ENCODE results near the gene UTP3. TPM values are rescaled to one million over a fixed set of nuclear protein-coding genes. Genes with fewer than 3 reads are reported as not detected.
A peak's percentile ranks its signal among the peaks of the same experiment; 100 is the strongest.
"Not testable (repeated sequence)": the region's sequence is repeated elsewhere in the genome, so short reads cannot be mapped to it uniquely, and the experiment has no call there.

The UTP3 gene
- total and polyA plus RNA-seq, 4 experiments from 2014 or later: 4.7 to 45.3 (median 30.2) TPM

DNA sequence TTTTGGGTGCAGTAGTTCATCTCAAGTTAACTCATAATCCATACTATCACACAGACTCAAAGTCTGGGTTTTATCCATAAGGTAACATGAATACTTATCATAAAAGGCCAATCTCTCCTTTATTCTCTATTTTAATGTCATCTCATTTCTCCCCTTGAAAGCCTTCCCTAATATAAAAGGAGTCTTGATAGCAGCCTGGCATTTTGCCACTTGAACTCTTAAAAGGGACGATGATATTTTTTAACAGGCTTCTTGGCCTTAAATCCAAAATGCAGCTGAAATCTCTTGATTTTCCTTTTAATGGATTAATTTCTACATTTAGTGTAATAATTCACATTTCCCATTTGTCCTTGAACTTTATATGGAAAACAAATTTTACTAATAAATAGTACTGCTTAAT is 13.6 kb upstream of the UTP3 start:
- Histone ChIP-seq H3K9me3 (ENCODE audit: control insufficient read depth in 1 of 2, low read length in 2 of 2) (no peaks in the 10 kb centered on the region), H3K4me3 (ENCODE audit: low read length in 2 of 2) (no peak overlapping the region), H3K36me3 (ENCODE audit: insufficient read depth, low read length) (no peaks in the 10 kb centered on the region), H3K27ac (ENCODE audit: low read depth, low read length) (no peak overlapping the region), H3K27me3 (ENCODE audit: insufficient read depth, low read length) (no peaks in the 10 kb centered on the region), H3K4me1 (ENCODE audit: insufficient read depth, low read length) (peaks cover 17% of the 10 kb centered on the region)
- Mint-ChIP-seq H3K4me1 (peaks cover 5 to 22% (median 8%) of the 10 kb centered on the region in 4 donors), H3K36me3 (no peaks in the 10 kb centered on the region), H3K27ac (no peak overlapping the region), H3K27me3 (peaks cover 6 to 12% of the 10 kb centered on the region in 2 donors), H3K9me3 (peaks cover 0 to 5% (median 0%) of the 10 kb centered on the region in 8 donors), H3K4me3 (no peak overlapping the region)
- ChIA-PET CTCF (ENCODE audit: partially characterized antibody) (no interaction called here), POLR2A (ENCODE audit: partially characterized antibody) (no interaction called here)
- intact Hi-C loops (cut with micrococcal nuclease): no loop called here
- DNase-seq: no peak

GRCh38 chr4:70676554-70677090 is 11.7 kb upstream of the UTP3 start:
- POLR2A ChIA-PET (ENCODE audit: partially characterized antibody): interaction anchor here (1.1 to 1.3 kb wide), 2 partner anchors 11 to 58 kb away, joined by 4 to 5 read pairs; no protein-coding TSS in a partner anchor
- H3K4me1 ChIP-seq (ENCODE audit: insufficient read depth, low read length): peaks cover 17% of the 10 kb centered on the region
- peak overlapping the region in 3 of 7 donors; percentile 44 to 77 (median 45) for H3K27ac Mint-ChIP-seq

GRCh38 chr4:70678383-70678999 is 9.8 kb upstream of the UTP3 start:
- H3K4me3 Mint-ChIP-seq: peak overlapping the region in 4 of 8 donors; percentile 0 to 60 (median 20)

More at GRCh38 chr4:70676554-70677090, 11.7 kb upstream of the UTP3 start:
- peaks cover 5 to 22% (median 8%) of the 10 kb centered on the region in 4 donors for H3K4me1 Mint-ChIP-seq
- DNase-seq: no peak
- H3K27me3 Mint-ChIP-seq: peaks cover 3 to 5% of the 10 kb centered on the region in 2 donors
- intact Hi-C loops (cut with micrococcal nuclease): no loop called here
- Histone ChIP-seq H3K4me3 (ENCODE audit: low read length in 2 of 2) (no peak overlapping the region), H3K36me3 (ENCODE audit: insufficient read depth, low read length) (no peaks in the 10 kb centered on the region), H3K9me3 (ENCODE audit: control insufficient read depth in 1 of 2, low read length in 2 of 2) (no peaks in the 10 kb centered on the region), H3K27me3 (ENCODE audit: insufficient read depth, low read length) (no peaks in the 10 kb centered on the region), H3K27ac (ENCODE audit: low read depth, low read length) (no peak overlapping the region)
- no peaks in the 10 kb centered on the region for H3K36me3 Mint-ChIP-seq
- peak overlapping the region in 1 of 8 donors; percentile 52 for H3K4me3 Mint-ChIP-seq
- CTCF ChIA-PET (ENCODE audit: partially characterized antibody): interaction anchor here (1.0 to 1.6 kb wide), 3 partner anchors 11 to 59 kb away, joined by 3 to 7 read pairs (median 3); no protein-coding TSS in a partner anchor
- peaks cover 0 to 2% (median 0%) of the 10 kb centered on the region in 8 donors for H3K9me3 Mint-ChIP-seq

DNA sequence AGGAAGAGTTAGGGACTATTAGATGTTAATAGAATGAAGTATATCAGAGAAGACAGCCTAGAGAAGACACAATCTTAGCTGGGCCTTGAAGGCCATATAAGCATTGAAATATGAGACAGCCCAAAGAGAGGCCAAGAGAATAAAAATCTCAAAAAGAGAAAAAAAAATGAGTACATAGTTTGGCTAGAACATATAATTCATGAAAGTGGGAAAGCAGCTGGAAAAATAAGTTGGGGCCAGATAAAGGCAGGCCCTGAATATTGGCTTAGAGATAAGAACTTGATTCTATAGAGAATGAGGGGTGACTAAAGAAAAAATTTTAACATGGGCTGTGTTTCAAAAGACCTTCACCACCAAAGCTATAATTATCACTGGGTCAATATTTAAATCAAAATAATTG is 7.4 kb upstream of the UTP3 start:
- POLR2A ChIA-PET (ENCODE audit: partially characterized antibody): no interaction called here
- Histone ChIP-seq H3K9me3 (ENCODE audit: control insufficient read depth in 1 of 2, low read length in 2 of 2) (no peaks in the 10 kb centered on the region), H3K27me3 (ENCODE audit: insufficient read depth, low read length) (no peaks in the 10 kb centered on the region), H3K4me3 (ENCODE audit: low read length in 2 of 2) (no peak overlapping the region), H3K27ac (ENCODE audit: low read depth, low read length) (no peak overlapping the region), H3K36me3 (ENCODE audit: insufficient read depth, low read length) (no peaks in the 10 kb centered on the region), H3K4me1 (ENCODE audit: insufficient read depth, low read length) (peaks cover 17% of the 10 kb centered on the region)
- H3K4me1 Mint-ChIP-seq: peaks cover 5 to 22% (median 9%) of the 10 kb centered on the region in 4 donors
- H3K4me3 Mint-ChIP-seq: no peak overlapping the region
- intact Hi-C loops (cut with micrococcal nuclease): no loop called here
- no peak for DNase-seq
- CTCF ChIA-PET (ENCODE audit: partially characterized antibody): interaction anchor here (1.4 to 1.8 kb wide), 3 partner anchors 8 to 329 kb away, joined by 3 to 6 read pairs (median 3); partner anchors contain the start of gene UTP3
- H3K27me3 Mint-ChIP-seq: peaks cover 1 to 3% of the 10 kb centered on the region in 2 donors
- H3K27ac Mint-ChIP-seq: no peak overlapping the region
- H3K36me3 Mint-ChIP-seq: no peaks in the 10 kb centered on the region
- H3K9me3 Mint-ChIP-seq: peaks cover 0 to 2% (median 0%) of the 10 kb centered on the region in 8 donors

More at GRCh38 chr4:70678383-70678999, 9.8 kb upstream of the UTP3 start:
- Mint-ChIP-seq H3K9me3 (peaks cover 0 to 2% (median 0%) of the 10 kb centered on the region in 8 donors), H3K36me3 (no peaks in the 10 kb centered on the region), H3K4me1 (peaks cover 5 to 22% (median 9%) of the 10 kb centered on the region in 4 donors), H3K27me3 (peaks cover 3 to 5% of the 10 kb centered on the region in 2 donors), H3K27ac (peak overlapping the region in 4 of 7 donors; percentile 7 to 51 (median 16))
- H3K4me1 ChIP-seq (ENCODE audit: insufficient read depth, low read length): peaks cover 17% of the 10 kb centered on the region
- ChIA-PET CTCF (ENCODE audit: partially characterized antibody) (interaction anchor here (0.9 kb wide), 1 partner anchor 27 kb away, joined by 3 read pairs; no protein-coding TSS in a partner anchor), POLR2A (ENCODE audit: partially characterized antibody) (interaction anchor here (1.1 kb wide), 1 partner anchor 9 kb away, joined by 3 read pairs; no protein-coding TSS in a partner anchor)
- H3K4me3 ChIP-seq (ENCODE audit: low read length in 2 of 2): no peak overlapping the region
- no peak overlapping the region for H3K27ac ChIP-seq (ENCODE audit: low read depth, low read length)
- no peak for DNase-seq
- H3K36me3 ChIP-seq (ENCODE audit: insufficient read depth, low read length): no peaks in the 10 kb centered on the region
- H3K27me3 ChIP-seq (ENCODE audit: insufficient read depth, low read length): no peaks in the 10 kb centered on the region
- intact Hi-C loops (cut with micrococcal nuclease): no loop called here
- no peaks in the 10 kb centered on the region for H3K9me3 ChIP-seq (ENCODE audit: control insufficient read depth in 1 of 2, low read length in 2 of 2)

DNA sequence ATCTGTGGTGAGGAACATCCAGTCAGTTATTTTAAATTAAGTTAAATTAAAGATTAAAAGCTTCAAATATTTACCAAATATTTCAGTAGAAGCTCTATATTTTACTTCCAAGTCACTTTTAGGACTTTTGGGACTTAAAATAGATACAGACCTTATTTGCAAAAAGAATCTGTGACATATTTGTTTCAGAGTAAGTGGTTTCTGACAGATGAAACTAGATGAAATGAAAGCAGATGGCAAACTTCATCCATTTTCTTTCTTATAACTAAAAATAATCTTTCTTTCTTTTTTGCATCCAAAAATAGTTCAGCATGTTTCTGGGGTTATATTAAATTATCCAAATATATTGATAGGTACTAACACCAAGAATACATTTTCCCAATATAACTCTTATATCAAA is 6.6 kb upstream of the UTP3 start:
- intact Hi-C loops (cut with micrococcal nuclease): no loop called here
- Mint-ChIP-seq H3K4me1 (peaks cover 5 to 17% (median 8%) of the 10 kb centered on the region in 4 donors), H3K36me3 (no peaks in the 10 kb centered on the region), H3K9me3 (peaks cover 0 to 2% (median 0%) of the 10 kb centered on the region in 8 donors), H3K27ac (no peak overlapping the region), H3K4me3 (no peak overlapping the region), H3K27me3 (peaks cover 1 to 3% of the 10 kb centered on the region in 2 donors)
- ChIA-PET POLR2A (ENCODE audit: partially characterized antibody) (no interaction called here), CTCF (ENCODE audit: partially characterized antibody) (interaction anchor here (1.4 to 4.0 kb wide), 3 partner anchors 11 to 329 kb away, joined by 3 to 17 read pairs (median 3); no protein-coding TSS in a partner anchor)
- H3K4me1 ChIP-seq (ENCODE audit: insufficient read depth, low read length): peaks cover 17% of the 10 kb centered on the region
- H3K4me3 ChIP-seq (ENCODE audit: low read length in 2 of 2): no peak overlapping the region
- DNase-seq: no peak
- H3K9me3 ChIP-seq (ENCODE audit: control insufficient read depth in 1 of 2, low read length in 2 of 2): no peaks in the 10 kb centered on the region
- H3K27me3 ChIP-seq (ENCODE audit: insufficient read depth, low read length): no peaks in the 10 kb centered on the region
- H3K36me3 ChIP-seq (ENCODE audit: insufficient read depth, low read length): no peaks in the 10 kb centered on the region
- H3K27ac ChIP-seq (ENCODE audit: low read depth, low read length): no peak overlapping the region

DNA sequence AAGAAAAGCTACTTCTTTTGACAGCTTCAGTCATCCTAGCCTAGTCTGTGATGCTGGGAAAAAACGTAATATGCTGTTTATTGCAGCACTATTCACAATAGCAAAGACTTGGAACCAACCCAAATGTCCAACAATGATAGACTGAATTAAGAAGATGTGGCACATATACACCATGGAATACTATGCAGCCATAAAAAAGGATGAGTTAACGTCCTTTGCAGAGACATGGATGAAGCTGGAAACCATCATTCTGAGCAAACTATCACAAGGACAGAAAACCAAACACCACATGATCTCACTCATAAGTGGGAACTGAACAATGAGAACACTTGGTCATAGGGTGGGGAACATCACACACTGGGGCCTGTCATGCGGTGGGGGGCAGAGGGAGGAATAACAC is 6.2 kb upstream of the UTP3 start:
- H3K27ac ChIP-seq (ENCODE audit: low read depth, low read length); H3K27me3 Mint-ChIP-seq; H3K9me3 Mint-ChIP-seq; H3K36me3 Mint-ChIP-seq; H3K4me3 ChIP-seq (ENCODE audit: low read length in 2 of 2); H3K27ac Mint-ChIP-seq; DNase-seq; H3K9me3 ChIP-seq (ENCODE audit: control insufficient read depth in 1 of 2, low read length in 2 of 2); H3K27me3 ChIP-seq (ENCODE audit: insufficient read depth, low read length); H3K36me3 ChIP-seq (ENCODE audit: insufficient read depth, low read length); intact Hi-C loops (cut with micrococcal nuclease); H3K4me3 Mint-ChIP-seq: not testable (repeated sequence)
- POLR2A ChIA-PET (ENCODE audit: partially characterized antibody): interaction anchor here (1.3 kb wide), 1 partner anchor 23 kb away, joined by 5 read pairs; no protein-coding TSS in a partner anchor
- H3K4me1 Mint-ChIP-seq: peaks cover 5 to 13% (median 8%) of the 10 kb centered on the region in 4 donors
- H3K4me1 ChIP-seq (ENCODE audit: insufficient read depth, low read length): peaks cover 21% of the 10 kb centered on the region
- CTCF ChIA-PET (ENCODE audit: partially characterized antibody): interaction anchor here (1.4 to 4.0 kb wide), 3 partner anchors 11 to 328 kb away, joined by 3 to 17 read pairs (median 3); no protein-coding TSS in a partner anchor

- peak overlapping the region; percentile 94 for H3K27ac ChIP-seq (ENCODE audit: low read depth, low read length)
- intact Hi-C loops (cut with micrococcal nuclease): loop anchor here (5.0 kb wide), 1 partner anchor 305 kb away; the partner anchor contains the start of gene DCK
- H3K27me3 ChIP-seq (ENCODE audit: insufficient read depth, low read length): no peaks in the 10 kb centered on the region
- DNase-seq: peak in 1 of 5 donors; percentile 57
- H3K36me3 ChIP-seq (ENCODE audit: insufficient read depth, low read length): no peaks in the 10 kb centered on the region
- POLR2A ChIA-PET (ENCODE audit: partially characterized antibody): interaction anchor here (0.6 to 9.0 kb wide), 10 partner anchors 8 to 306 kb away, joined by 3 to 174 read pairs (median 6); partner anchors contain the start of genes DCK and GRSF1
- CTCF ChIA-PET (ENCODE audit: partially characterized antibody): interaction anchor here (1.0 to 9.7 kb wide), 7 partner anchors 9 to 309 kb away, joined by 4 to 134 read pairs (median 7); partner anchors contain the start of gene DCK
- Mint-ChIP-seq H3K27me3 (no peaks in the 10 kb centered on the region), H3K36me3 (peaks cover 14 to 30% of the 10 kb centered on the region in 2 donors), H3K4me3 (peak overlapping the region; percentile 92 to 100 (median 97)), H3K27ac (peak overlapping the region; percentile 95 to 100 (median 99)), H3K4me1 (peaks cover 24 to 42% (median 36%) of the 10 kb centered on the region in 4 donors), H3K9me3 (peaks cover 0 to 6% (median 0%) of the 10 kb centered on the region in 8 donors)
- peak overlapping the region; percentile 70 to 99 for H3K4me3 ChIP-seq (ENCODE audit: low read length in 2 of 2)
- peaks cover 37% of the 10 kb centered on the region for H3K4me1 ChIP-seq (ENCODE audit: insufficient read depth, low read length)
- no peaks in the 10 kb centered on the region for H3K9me3 ChIP-seq (ENCODE audit: control insufficient read depth in 1 of 2, low read length in 2 of 2)
These were observed 940 bp upstream of the UTP3 start for GRCh38 chr4:70687392-70687791.

Measured in CD4-positive, alpha-beta memory T cell (primary cell).